ENCODE data around the gene DPH5.
"Not testable (repeated sequence)": the region's sequence is repeated elsewhere in the genome, so short reads cannot be mapped to it uniquely, and the experiment has no call there.

The DPH5 gene

GRCh38 chr1:100947816-100948215 lies 77.8 kb downstream of the DPH5 start:
- H3K4me2 ChIP-seq (ENCODE audit: insufficient read depth, low read length); H3K79me2 ChIP-seq (ENCODE audit: insufficient read depth, low read length); H3K4me1 ChIP-seq (ENCODE audit: insufficient read depth, low read length); H3K9me3 ChIP-seq (ENCODE audit: insufficient read depth, low read length, severe bottlenecking); H2AFZ ChIP-seq (ENCODE audit: low read depth, low read length); DNase-seq; H3K4me3 ChIP-seq (ENCODE audit: low read depth in 1 of 2, low read length in 2 of 2); H4K20me1 ChIP-seq (ENCODE audit: insufficient read depth, low read length); H3K9ac ChIP-seq (ENCODE audit: low read depth, low read length); H3K27ac ChIP-seq (ENCODE audit: low read length); ATAC-seq (ENCODE audit: insufficient read depth, low read depth); H3K27me3 ChIP-seq (ENCODE audit: insufficient read depth, low read length, poor library complexity): not testable (repeated sequence)
- H3K36me3 ChIP-seq (ENCODE audit: insufficient read depth, low read length): peaks cover 40% of the 10 kb centered on the region

- not testable (repeated sequence) for H3K4me3 ChIP-seq (ENCODE audit: low read depth in 1 of 2, low read length in 2 of 2); H4K20me1 ChIP-seq (ENCODE audit: insufficient read depth, low read length); ATAC-seq (ENCODE audit: insufficient read depth, low read depth); H3K4me1 ChIP-seq (ENCODE audit: insufficient read depth, low read length); H3K4me2 ChIP-seq (ENCODE audit: insufficient read depth, low read length); H3K27ac ChIP-seq (ENCODE audit: low read length); H2AFZ ChIP-seq (ENCODE audit: low read depth, low read length); DNase-seq; H3K27me3 ChIP-seq (ENCODE audit: insufficient read depth, low read length, poor library complexity); H3K9ac ChIP-seq (ENCODE audit: low read depth, low read length); H3K79me2 ChIP-seq (ENCODE audit: insufficient read depth, low read length); H3K9me3 ChIP-seq (ENCODE audit: insufficient read depth, low read length, severe bottlenecking)
- peaks cover 44% of the 10 kb centered on the region for H3K36me3 ChIP-seq (ENCODE audit: insufficient read depth, low read length)
Measured at GRCh38 chr1:100946064-100946463, 79.5 kb downstream of the DPH5 start.

GRCh38 chr1:100943533-100943932 lies 82.1 kb downstream of the DPH5 start:
- DNase-seq (no peak), ATAC-seq (ENCODE audit: insufficient read depth, low read depth) (no peak)
- Histone ChIP-seq H3K4me2 (ENCODE audit: insufficient read depth, low read length) (no peak overlapping the region), H3K4me3 (ENCODE audit: low read depth in 1 of 2, low read length in 2 of 2) (no peak overlapping the region), H3K27me3 (ENCODE audit: insufficient read depth, low read length, poor library complexity) (no peaks in the 10 kb centered on the region), H3K4me1 (ENCODE audit: insufficient read depth, low read length) (no peaks in the 10 kb centered on the region), H4K20me1 (ENCODE audit: insufficient read depth, low read length) (no peaks in the 10 kb centered on the region), H3K27ac (ENCODE audit: low read length) (no peak overlapping the region), H3K9ac (ENCODE audit: low read depth, low read length) (no peak overlapping the region), H3K36me3 (ENCODE audit: insufficient read depth, low read length) (peaks cover 41% of the 10 kb centered on the region), H3K9me3 (ENCODE audit: insufficient read depth, low read length, severe bottlenecking) (no peaks in the 10 kb centered on the region), H2AFZ (ENCODE audit: low read depth, low read length) (no peak overlapping the region), H3K79me2 (ENCODE audit: insufficient read depth, low read length) (peaks cover 7% of the 10 kb centered on the region; the same call in 1 of the 2 replicates)
- no peak for TF ChIP-seq CTCF (IDR thresholded peaks at IDR 0.05; ENCODE audit: borderline replicate concordance, extremely low read depth, low read length, poor library complexity, severe bottlenecking)
- TF ChIP-seq EZH2 (IDR thresholded peaks at IDR 0.05; ENCODE audit: borderline replicate concordance, low read depth, low read length, severe bottlenecking): no peak

- H3K4me3 ChIP-seq (ENCODE audit: low read depth in 1 of 2, low read length in 2 of 2): no peak overlapping the region
- no peaks in the 10 kb centered on the region for H3K27me3 ChIP-seq (ENCODE audit: insufficient read depth, low read length, poor library complexity)
- no peaks in the 10 kb centered on the region for H3K9me3 ChIP-seq (ENCODE audit: insufficient read depth, low read length, severe bottlenecking)
- H3K9ac ChIP-seq (ENCODE audit: low read depth, low read length): no peak overlapping the region
- no peaks in the 10 kb centered on the region for H4K20me1 ChIP-seq (ENCODE audit: insufficient read depth, low read length)
- H3K4me1 ChIP-seq (ENCODE audit: insufficient read depth, low read length): no peaks in the 10 kb centered on the region
- H3K27ac ChIP-seq (ENCODE audit: low read length): no peak overlapping the region
- ATAC-seq (ENCODE audit: insufficient read depth, low read depth) (no peak), DNase-seq (no peak)
- peaks cover 7% of the 10 kb centered on the region; the same call in 1 of the 2 replicates for H3K79me2 ChIP-seq (ENCODE audit: insufficient read depth, low read length)
- peaks cover 51% of the 10 kb centered on the region for H3K36me3 ChIP-seq (ENCODE audit: insufficient read depth, low read length)
- no peak overlapping the region for H3K4me2 ChIP-seq (ENCODE audit: insufficient read depth, low read length)
- TF ChIP-seq EZH2 (IDR thresholded peaks at IDR 0.05; ENCODE audit: borderline replicate concordance, low read depth, low read length, severe bottlenecking) (no peak), CTCF (IDR thresholded peaks at IDR 0.05; ENCODE audit: borderline replicate concordance, extremely low read depth, low read length, poor library complexity, severe bottlenecking) (no peak)
- no peak overlapping the region for H2AFZ ChIP-seq (ENCODE audit: low read depth, low read length)
Measured at GRCh38 chr1:100942304-100943046, 83.1 kb downstream of the DPH5 start.
